Measurements from ENCODE around the gene WIPI1. TPM values are rescaled to one million over a fixed set of nuclear protein-coding genes. Genes with fewer than 3 reads are reported as not detected.

The WIPI1 gene
- total and polyA plus RNA-seq, 2 of the 13 experiments (the other 11 are each of a cell fraction or from before 2014, with no cell fraction given): 29.4 to 141 TPM

DNA sequence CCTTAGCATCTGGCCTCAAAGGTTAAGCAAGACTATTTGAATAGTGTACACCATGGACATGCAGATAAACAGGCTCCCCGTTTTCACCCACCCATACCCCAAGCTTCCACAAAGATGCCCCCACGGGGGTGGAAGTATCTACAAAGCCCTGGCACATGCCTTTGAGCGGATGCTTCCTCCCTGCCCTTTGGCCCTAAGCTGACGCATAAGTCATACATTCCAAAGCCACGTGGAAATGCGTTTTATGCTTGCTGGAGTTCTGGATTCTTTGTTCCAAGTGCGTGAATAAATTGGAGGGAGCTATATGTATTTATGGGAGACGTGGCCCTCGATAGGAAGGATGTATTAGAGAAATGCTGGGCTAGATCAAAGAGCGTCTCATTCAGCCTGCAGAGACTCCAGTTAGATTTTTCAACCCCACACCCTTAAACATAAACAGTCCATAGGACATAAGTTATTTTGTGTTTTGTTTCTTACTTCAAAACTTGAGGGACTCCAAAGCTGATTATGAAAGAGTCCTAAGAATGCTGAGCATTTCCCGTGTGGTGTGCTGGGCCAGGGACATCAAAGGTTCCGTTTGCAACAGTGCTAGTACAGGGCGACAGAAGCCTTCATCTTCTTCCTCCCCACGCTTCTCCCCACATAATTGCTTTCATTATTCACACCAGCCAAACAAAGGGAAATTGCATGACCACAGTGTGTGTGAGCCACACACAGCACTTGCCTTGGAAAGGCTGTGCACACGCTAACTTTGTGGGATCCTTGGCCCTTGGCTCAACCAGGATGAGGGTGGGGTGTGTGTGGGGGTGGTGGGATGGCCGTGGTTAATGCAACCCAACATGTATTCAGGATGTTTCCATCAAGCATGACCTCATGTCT is 73.6 kb downstream of the WIPI1 start (continued):
- TF ChIP-seq ZNF713 (CRISPR knock-in tag; IDR thresholded peaks at IDR 0.05) (0 out of 2 replicates have a peak, but pooled peaks have one; percentile 80), CBX2 (IDR thresholded peaks at IDR 0.05; ENCODE audit: low read depth, low read length) (no peak), CBX2 (CRISPR knock-in tag; IDR thresholded peaks at IDR 0.05; ENCODE audit: low read depth) (no peak), ZNF792 (CRISPR knock-in tag; IDR thresholded peaks at IDR 0.05) (peak; percentile 85), HINFP (CRISPR knock-in tag; IDR thresholded peaks at IDR 0.05; ENCODE audit: low read depth) (peak; percentile 79), HNF1A (IDR thresholded peaks at IDR 0.05; ENCODE audit: low read depth) (peak; percentile 68), HNF1A (CRISPR knock-in tag; IDR thresholded peaks at IDR 0.05; ENCODE audit: borderline replicate concordance) (peak; percentile 53; the same call in 1 of the 2 replicates), ATF6 (CRISPR knock-in tag; conservative IDR thresholded peaks at IDR 0.05) (peak; percentile 79), NR0B2 (CRISPR knock-in tag; IDR thresholded peaks at IDR 0.05) (peak; percentile 93; the same call in 1 of the 2 replicates), CHD4 (IDR thresholded peaks at IDR 0.05; ENCODE audit: borderline replicate concordance, low read length) (peak; percentile 93; the same call in 1 of the 2 replicates), ZSCAN21 (CRISPR knock-in tag; IDR thresholded peaks at IDR 0.05; ENCODE audit: borderline replicate concordance) (peak; percentile 75), RFX5 (IDR thresholded peaks at IDR 0.05; ENCODE audit: low read depth, low read length) (no peak), ZFP90 (CRISPR knock-in tag; IDR thresholded peaks at IDR 0.05; ENCODE audit: borderline replicate concordance) (0 out of 2 replicates have a peak, but pooled peaks have one; percentile 52), RFX1 (IDR thresholded peaks at IDR 0.05) (no peak), MBD4 (IDR thresholded peaks at IDR 0.05; ENCODE audit: borderline replicate concordance, low read length) (no peak), ZFP36L2 (CRISPR knock-in tag; IDR thresholded peaks at IDR 0.05) (no peak), ZNF710 (CRISPR knock-in tag; IDR thresholded peaks at IDR 0.05; ENCODE audit: borderline replicate concordance) (peak; percentile 90), RXRA (CRISPR knock-in tag; IDR thresholded peaks at IDR 0.05) (peak; percentile 88; the same call in 1 of the 2 replicates)

All from HepG2 (cell line).